Subcutaneous adipose tissue (tissue), 4 donors: ENCODE data around the gene TLCD1. TPM values are rescaled to one million over a fixed set of nuclear protein-coding genes. Genes with fewer than 3 reads are reported as not detected.

Source experiments
- CTCF ChIP-seq: fragments of 450-650 bp; IDR thresholded peaks from one replicate; pipeline ENCODE4 v1.5.1; 2016; ENCODE audit warnings: low read depth, mild to moderate bottlenecking, control low read depth, antibody characterized with exemption, moderate library complexity
- total RNA-seq, 4 donors: library from RNA; depleted of rRNA; stranded (reverse); fragments of >200 nt; gene quantifications; one replicate each; pipeline ENCODE4 v1.1.0, GENCODE V29; 2016

TLCD1 gene
- total RNA-seq, 4 donors from 2014 or later = 1.5 to 2.5 (median 1.6) TPM; not detected in 1

DNA sequence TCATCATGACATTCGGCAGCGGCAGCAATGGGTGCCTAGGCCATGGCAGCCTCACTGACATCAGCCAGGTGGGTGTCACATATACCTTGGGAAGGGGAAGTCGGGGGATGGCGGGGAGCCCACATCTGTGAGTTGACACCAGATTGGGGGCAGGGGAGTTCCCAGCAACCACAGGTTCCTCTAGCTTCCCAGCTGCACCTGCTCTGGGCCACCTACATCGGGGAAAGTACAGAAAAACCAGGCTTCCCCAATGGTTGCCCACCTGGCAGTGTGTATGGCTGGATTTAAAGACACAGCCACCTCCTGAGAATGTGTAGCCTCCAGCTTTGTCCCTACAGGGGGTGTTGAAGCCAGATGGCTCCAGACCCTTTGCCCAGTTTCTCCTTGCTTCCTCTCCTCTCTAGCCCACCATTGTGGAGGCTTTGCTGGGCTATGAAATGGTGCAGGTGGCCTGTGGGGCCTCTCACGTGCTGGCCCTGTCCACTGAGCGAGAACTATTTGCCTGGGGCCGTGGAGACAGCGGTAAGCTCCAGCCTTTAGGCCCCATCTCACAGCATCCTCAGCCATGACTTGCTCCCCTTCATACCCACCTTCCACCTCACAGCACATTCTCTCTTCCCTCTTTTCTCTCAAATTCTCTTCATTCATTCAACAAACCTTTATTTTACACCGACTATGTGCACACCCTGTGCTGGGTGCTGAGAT is 12.8 kb upstream of the TLCD1 start:
- no peak for TF ChIP-seq CTCF

GRCh38 chr17:28737770-28738679 is 12.0 kb upstream of the TLCD1 start:
- no peak for TF ChIP-seq CTCF

DNA sequence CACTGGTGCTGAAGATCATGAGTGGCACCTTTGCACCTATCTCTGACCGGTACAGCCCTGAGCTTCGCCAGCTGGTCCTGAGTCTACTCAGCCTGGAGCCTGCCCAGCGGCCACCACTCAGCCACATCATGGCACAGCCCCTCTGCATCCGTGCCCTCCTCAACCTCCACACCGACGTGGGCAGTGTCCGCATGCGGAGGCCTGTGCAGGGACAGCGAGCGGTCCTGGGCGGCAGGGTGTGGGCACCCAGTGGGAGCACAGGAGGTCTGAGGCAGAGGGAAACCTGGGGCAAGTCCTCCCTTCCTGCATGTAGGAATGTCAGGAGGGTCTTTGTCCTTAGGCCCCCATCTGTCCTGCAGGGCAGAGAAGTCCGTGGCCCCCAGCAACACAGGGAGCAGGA is 11.3 kb upstream of the TLCD1 start:
- no peak for TF ChIP-seq CTCF

- TF ChIP-seq CTCF = no peak
These were observed 9.2 kb upstream of the TLCD1 start for GRCh38 chr17:28735242-28735722.

DNA sequence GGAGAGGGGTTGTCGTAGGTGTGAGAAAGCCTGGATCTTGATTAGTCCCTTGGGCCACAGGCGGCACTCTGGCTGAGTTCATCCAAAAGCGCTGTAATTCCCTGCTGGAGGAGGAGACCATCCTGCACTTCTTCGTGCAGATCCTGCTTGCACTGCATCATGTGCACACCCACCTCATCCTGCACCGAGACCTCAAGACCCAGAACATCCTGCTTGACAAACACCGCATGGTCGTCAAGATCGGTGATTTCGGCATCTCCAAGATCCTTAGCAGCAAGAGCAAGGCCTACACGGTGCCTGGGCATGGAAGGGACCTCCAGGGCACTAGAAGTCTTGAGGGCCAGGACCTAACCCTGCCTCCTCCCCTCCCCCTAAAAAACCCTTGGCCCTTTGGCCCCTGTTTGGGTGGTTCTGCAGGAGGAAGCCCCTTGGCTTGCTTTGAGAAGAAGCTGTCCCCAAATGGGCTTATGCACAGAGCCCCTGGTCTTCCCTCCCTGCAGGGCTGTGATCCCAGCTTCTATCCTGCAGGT is 8.7 kb upstream of the TLCD1 start:
- TF ChIP-seq CTCF = no peak

GRCh38 chr17:28733346-28733745 is 7.3 kb upstream of the TLCD1 start:
- TF ChIP-seq CTCF = no peak

DNA sequence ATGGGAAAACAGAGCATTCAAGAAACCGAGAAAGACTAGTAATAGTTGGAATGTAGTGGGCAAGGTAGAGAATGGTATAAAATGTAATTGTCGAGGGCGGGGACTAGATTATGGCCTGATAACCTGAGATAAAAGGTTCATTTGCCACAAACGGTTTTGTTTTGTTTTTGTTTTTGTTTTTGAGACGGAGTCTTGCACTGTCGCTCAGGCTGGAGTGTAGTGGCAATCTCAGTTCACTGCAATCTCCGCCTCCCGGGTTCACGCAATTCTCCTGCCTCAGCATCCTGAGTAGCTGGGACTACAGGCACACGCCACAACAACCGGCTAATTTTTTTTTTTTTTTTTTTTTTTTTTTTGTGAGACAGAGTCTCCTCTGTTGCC is 3.9 kb upstream of the TLCD1 start:
- TF ChIP-seq CTCF = no peak
